HepG2 (cell line): ENCODE data around the gene ASTN2. TPM values are rescaled to one million over a fixed set of nuclear protein-coding genes. Genes with fewer than 3 reads are reported as not detected.

ENCODE experiments used
- ATAC-seq: fragments of 200-7000 bp; cut with Tn5 transposase; 3 replicates; pipeline ENCODE4 v1.9.1; 2020; ENCODE audit warnings: mild to moderate bottlenecking, moderate library complexity
- BruUV-seq: library from RNA; stranded (reverse); fragments of 400-500 nt; replicated peaks from 2 replicates; lab custom pipeline; 2021; lab: Mats Ljungman, UMichigan
- CTCF ChIA-PET: fragments of 300-600 bp; formaldehyde crosslinking; extraction: SDS; loops from one replicate; lab custom pipeline; 2021; ENCODE audit warnings: low total read pairs, inconsistent platforms, low intra/inter-chr PET ratio; lab: Yijun Ruan, JAX
- POLR2A ChIA-PET: fragments of 350-600 bp; sonication (Branson Sonifier 250); formaldehyde crosslinking; loops from one replicate; lab custom pipeline; 2020; ENCODE audit warnings: antibody characterized with exemption, inconsistent platforms; lab: Yijun Ruan, JAX
- DNase-seq: peaks from one replicate; pipeline ENCODE4 v3.0.0-alpha.2; 2015; ENCODE audit warnings: low spot score
- FAIRE-seq: peaks from 3 replicates; lab custom pipeline; 2011; peaks lifted over from hg19 to GRCh38; lab: Jason Lieb, UNC
- H2AFZ ChIP-seq: one replicate; pipeline ENCODE4 v1.6.1; 2011; ENCODE audit warnings: low read length, inconsistent platforms
- H3K27ac ChIP-seq: fragments of 300-600 bp; 3 replicates; pipeline ENCODE4 v1.8.0; 2011; ENCODE audit warnings: mixed run types, mild to moderate bottlenecking, mixed read lengths, low read length, inconsistent platforms; ENCODE audit not compliant: insufficient read depth; ENCODE audit errors: extremely low read length
- H3K27me3 ChIP-seq, 2 experiments: fragments of 200-600 bp in 1 of 2; 2 replicates in 1 of 2; 3 replicates in 1 of 2; pipeline versions ENCODE4 v1.6.0 to v1.8.0; 2011; ENCODE audit warnings: low read length in 2 of 2, mild to moderate bottlenecking in 2 of 2, moderate library complexity in 2 of 2, inconsistent platforms in 1 of 2; ENCODE audit not compliant: insufficient read depth in 2 of 2, control insufficient read depth in 1 of 2
- H3K36me3 ChIP-seq, 2 experiments: fragments of 200-600 bp in 1 of 2; replicated peaks in 1 of 2; 2 replicates in 1 of 2; 3 replicates in 1 of 2; pipeline versions ENCODE4 v1.5.1 to v1.8.0; 2011; ENCODE audit warnings: low read length in 2 of 2, inconsistent platforms in 1 of 2; ENCODE audit not compliant: insufficient read depth in 2 of 2, control insufficient read depth in 1 of 2
- H3K4me1 ChIP-seq: 2 replicates; pipeline ENCODE4 v1.5.1; 2012; ENCODE audit warnings: low read length, inconsistent platforms; ENCODE audit not compliant: insufficient read depth
- H3K4me2 ChIP-seq: 2 replicates; pipeline ENCODE4 v1.6.0; 2011; ENCODE audit warnings: low read depth, low read length, inconsistent platforms
- H3K4me3 ChIP-seq, 3 experiments: fragments of 200-600 bp in 1 of 3; sonication (generic), shearing (Covaris generic) in 1 of 3; replicated peaks in 1 of 3; 2 replicates each; pipeline ENCODE4 v1.5.1; 2011 to 2016; ENCODE audit warnings: low read length in 3 of 3, inconsistent platforms in 2 of 3, low read depth in 2 of 3, mild to moderate bottlenecking in 2 of 3, control low read depth in 1 of 3, mixed read lengths in 1 of 3; ENCODE audit not compliant: insufficient read depth in 1 of 3
- H3K79me2 ChIP-seq: one replicate; pipeline ENCODE4 v1.6.1; 2011; ENCODE audit warnings: low read length, inconsistent platforms; ENCODE audit not compliant: insufficient read depth
- H3K9ac ChIP-seq: 2 replicates; pipeline ENCODE4 v1.6.0; 2011; ENCODE audit warnings: mild to moderate bottlenecking, low read depth, low read length, inconsistent platforms; ENCODE audit not compliant: insufficient read depth
- H3K9me3 ChIP-seq: 2 replicates; pipeline ENCODE4 v1.5.1; 2012; ENCODE audit warnings: mild to moderate bottlenecking, low read length
- H4K20me1 ChIP-seq: 2 replicates; pipeline ENCODE4 v1.6.0; 2011; ENCODE audit warnings: inconsistent platforms, mild to moderate bottlenecking, low read length, moderate library complexity; ENCODE audit not compliant: insufficient read depth
- KLF6 ChIP-seq: IDR thresholded peaks from 2 replicates; pipeline ENCODE4 v1.8.0; 2016; ENCODE audit warnings: missing biosample characterization, missing genetic modification reagents
- MIER3 ChIP-seq: IDR thresholded peaks from 2 replicates; pipeline ENCODE4 v1.6.1; 2016; ENCODE audit warnings: missing compliant biosample characterization, borderline replicate concordance
- NFKBIZ ChIP-seq: IDR thresholded peaks from 2 replicates; pipeline ENCODE4 v1.6.1; 2018; ENCODE audit warnings: missing genetic modification reagents, missing compliant biosample characterization
- PHF20 ChIP-seq: sonication (generic); formaldehyde crosslinking; IDR thresholded peaks from 2 replicates; pipeline ENCODE4 v1.5.0; 2020; ENCODE audit warnings: mild to moderate bottlenecking, missing genetic modification reagents
- SRSF4 ChIP-seq: fragments of 200-400 bp; formaldehyde crosslinking; IDR thresholded peaks from one replicate; pipeline ENCODE4 v1.6.1; 2018; ENCODE audit warnings: mild to moderate bottlenecking, low read depth, low read length, moderate library complexity; ENCODE audit not compliant: poor library complexity, severe bottlenecking
- ZC3H4 ChIP-seq: sonication (generic); formaldehyde crosslinking; IDR thresholded peaks from 2 replicates; pipeline ENCODE4 v1.4.0; 2020; ENCODE audit warnings: missing genetic modification reagents, borderline replicate concordance
- ZNF430 ChIP-seq: sonication (generic); formaldehyde crosslinking; IDR thresholded peaks from 2 replicates; pipeline ENCODE4 v1.9.0; 2021; ENCODE audit warnings: mild to moderate bottlenecking, missing genetic modification reagents
- ZNF530 ChIP-seq: sonication (generic); formaldehyde crosslinking; IDR thresholded peaks from 2 replicates; pipeline ENCODE4 v1.5.0; 2020; ENCODE audit warnings: low read depth, mild to moderate bottlenecking, missing genetic modification reagents
- ZNF557 ChIP-seq: sonication (generic); formaldehyde crosslinking; IDR thresholded peaks from 2 replicates; pipeline ENCODE4 v1.4.0; 2020; ENCODE audit warnings: missing genetic modification reagents
- ZNF746 ChIP-seq: sonication (generic); formaldehyde crosslinking; IDR thresholded peaks from 2 replicates; pipeline ENCODE4 v1.8.0; 2022; ENCODE audit warnings: mild to moderate bottlenecking, missing genetic modification reagents
- WGBS: methylation state at CpG from one replicate; pipeline ENCODE4 v1.1.6; 2017; ENCODE audit warnings: low lambda C conversion rate; 5-methylcytosine and 5-hydroxymethylcytosine counted together
- in situ Hi-C: cut with HindIII; loops from 2 replicates; pipeline ENCODE4 v1.10.0; 2017; ENCODE audit warnings: low pct_unique_long_range_greater_than_20kb; ENCODE audit not compliant: extremely low pct_ligation_motif_present
- intact Hi-C: fragments of 100-400 bp; cut with micrococcal nuclease; formaldehyde crosslinking; loops from one replicate; pipeline ENCODE4 v1.10.0; 2022; ENCODE audit not compliant: unreplicated experiment
- polyA plus RNA-seq, 8 experiments: library from polyadenylated mRNA; depleted of rRNA in 3 of 8; stranded (reverse) in 7 of 8; unstranded in 1 of 8; fragments of >200 nt; fragmentation: Illumina TruSeq in 4 of 8; extraction: Trizol in 4 of 8; gene quantifications; 2 replicates each; pipeline versions ENCODE4 v1.2.1 to v1.2.3, GENCODE V29; 2011 to 2016; ENCODE audit warnings: low read depth in 4 of 8, missing spikeins in 1 of 8, mixed read lengths in 1 of 8; ENCODE audit not compliant: insufficient read depth in 1 of 8
- total RNA-seq, 5 experiments: library from RNA; depleted of rRNA; stranded (reverse); fragments of >200 nt; fragmentation: Illumina TruSeq; extraction: Trizol; gene quantifications; 2 replicates each; pipeline ENCODE4 v1.2.3, GENCODE V29; 2016; ENCODE audit warnings: low read depth in 1 of 5
- TF ChIP-seq, protein P1 (sequence below): sonication (generic); formaldehyde crosslinking; IDR thresholded peaks from 2 replicates; pipeline ENCODE4 v1.4.0; 2020; ENCODE audit warnings: missing genetic modification reagents
- TF ChIP-seq, protein P2 (sequence below): sonication (generic); formaldehyde crosslinking; IDR thresholded peaks from 2 replicates; pipeline ENCODE4 v1.4.0; 2020; ENCODE audit warnings: missing genetic modification reagents

ASTN2 gene
- total and polyA plus RNA-seq, 2 of the 13 experiments (the other 11 are each of a cell fraction or from before 2014, with no cell fraction given): 5.2 to 13.5 TPM

DNA sequence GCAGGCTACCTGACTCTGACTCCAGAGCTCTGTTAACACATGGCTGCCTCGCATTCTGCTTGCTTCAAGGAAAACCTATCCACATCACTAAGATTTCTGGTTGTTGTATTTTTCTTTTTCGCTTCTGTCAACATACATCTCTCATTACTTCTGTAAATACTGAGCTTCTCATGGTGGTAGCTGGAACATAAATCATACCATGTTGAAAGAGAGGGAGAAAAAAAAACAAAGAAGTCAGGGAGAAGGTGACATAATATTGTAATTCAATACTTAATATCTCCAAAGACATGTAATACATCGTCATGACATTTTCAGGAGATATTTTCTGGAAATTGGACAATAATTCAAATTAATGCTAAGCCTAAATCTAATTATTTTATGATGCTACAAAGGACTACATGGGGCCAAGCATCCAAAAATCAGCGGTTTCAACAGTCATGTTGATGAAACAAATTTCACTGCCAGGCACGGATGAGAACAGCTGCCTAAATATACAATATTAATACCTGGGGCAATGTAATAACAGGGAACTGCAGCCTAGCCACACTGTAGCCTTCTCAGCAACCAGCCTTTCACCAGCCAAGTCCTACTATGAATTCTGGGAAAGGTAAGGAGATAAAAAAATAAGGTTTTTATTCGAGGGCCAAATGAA is 395.8 kb downstream of the ASTN2 start:
- WGBS: under 1% methylated on average over 6 of the region's 6 CpGs

More for the DNA sequence above, 395.8 kb downstream of the ASTN2 start:
- H3K27ac ChIP-seq: no peak overlapping the region
- no peaks in the 10 kb centered on the region for H3K79me2 ChIP-seq
- BruUV-seq: no TSS peak
- TF ChIP-seq KLF6 (CRISPR knock-in tag) (no peak), ZNF557 (no peak), SRSF4 (no peak), PHF20 (no peak), ZNF530 (no peak), ZNF746 (CRISPR knock-in tag) (no peak), ZNF430 (CRISPR knock-in tag) (no peak), MIER3 (CRISPR knock-in tag) (no peak), NFKBIZ (CRISPR knock-in tag) (no peak), ZC3H4 (no peak)
- TF ChIP-seq, protein P1, sequence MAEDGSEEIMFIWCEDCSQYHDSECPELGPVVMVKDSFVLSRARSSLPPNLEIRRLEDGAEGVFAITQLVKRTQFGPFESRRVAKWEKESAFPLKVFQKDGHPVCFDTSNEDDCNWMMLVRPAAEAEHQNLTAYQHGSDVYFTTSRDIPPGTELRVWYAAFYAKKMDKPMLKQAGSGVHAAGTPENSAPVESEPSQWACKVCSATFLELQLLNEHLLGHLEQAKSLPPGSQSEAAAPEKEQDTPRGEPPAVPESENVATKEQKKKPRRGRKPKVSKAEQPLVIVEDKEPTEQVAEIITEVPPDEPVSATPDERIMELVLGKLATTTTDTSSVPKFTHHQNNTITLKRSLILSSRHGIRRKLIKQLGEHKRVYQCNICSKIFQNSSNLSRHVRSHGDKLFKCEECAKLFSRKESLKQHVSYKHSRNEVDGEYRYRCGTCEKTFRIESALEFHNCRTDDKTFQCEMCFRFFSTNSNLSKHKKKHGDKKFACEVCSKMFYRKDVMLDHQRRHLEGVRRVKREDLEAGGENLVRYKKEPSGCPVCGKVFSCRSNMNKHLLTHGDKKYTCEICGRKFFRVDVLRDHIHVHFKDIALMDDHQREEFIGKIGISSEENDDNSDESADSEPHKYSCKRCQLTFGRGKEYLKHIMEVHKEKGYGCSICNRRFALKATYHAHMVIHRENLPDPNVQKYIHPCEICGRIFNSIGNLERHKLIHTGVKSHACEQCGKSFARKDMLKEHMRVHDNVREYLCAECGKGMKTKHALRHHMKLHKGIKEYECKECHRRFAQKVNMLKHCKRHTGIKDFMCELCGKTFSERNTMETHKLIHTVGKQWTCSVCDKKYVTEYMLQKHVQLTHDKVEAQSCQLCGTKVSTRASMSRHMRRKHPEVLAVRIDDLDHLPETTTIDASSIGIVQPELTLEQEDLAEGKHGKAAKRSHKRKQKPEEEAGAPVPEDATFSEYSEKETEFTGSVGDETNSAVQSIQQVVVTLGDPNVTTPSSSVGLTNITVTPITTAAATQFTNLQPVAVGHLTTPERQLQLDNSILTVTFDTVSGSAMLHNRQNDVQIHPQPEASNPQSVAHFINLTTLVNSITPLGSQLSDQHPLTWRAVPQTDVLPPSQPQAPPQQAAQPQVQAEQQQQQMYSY: no peak
- TF ChIP-seq, protein P2, sequence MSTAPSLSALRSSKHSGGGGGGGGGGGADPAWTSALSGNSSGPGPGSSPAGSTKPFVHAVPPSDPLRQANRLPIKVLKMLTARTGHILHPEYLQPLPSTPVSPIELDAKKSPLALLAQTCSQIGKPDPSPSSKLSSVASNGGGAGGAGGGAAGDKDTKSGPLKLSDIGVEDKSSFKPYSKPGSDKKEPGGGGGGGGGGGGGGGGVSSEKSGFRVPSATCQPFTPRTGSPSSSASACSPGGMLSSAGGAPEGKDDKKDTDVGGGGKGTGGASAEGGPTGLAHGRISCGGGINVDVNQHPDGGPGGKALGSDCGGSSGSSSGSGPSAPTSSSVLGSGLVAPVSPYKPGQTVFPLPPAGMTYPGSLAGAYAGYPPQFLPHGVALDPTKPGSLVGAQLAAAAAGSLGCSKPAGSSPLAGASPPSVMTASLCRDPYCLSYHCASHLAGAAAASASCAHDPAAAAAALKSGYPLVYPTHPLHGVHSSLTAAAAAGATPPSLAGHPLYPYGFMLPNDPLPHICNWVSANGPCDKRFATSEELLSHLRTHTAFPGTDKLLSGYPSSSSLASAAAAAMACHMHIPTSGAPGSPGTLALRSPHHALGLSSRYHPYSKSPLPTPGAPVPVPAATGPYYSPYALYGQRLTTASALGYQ: no peak
- no peak overlapping the region for H3K4me2 ChIP-seq
- ATAC-seq (no peak), DNase-seq (no peak), FAIRE-seq (no peak)
- intact Hi-C loops: no loop called here
- no peaks in the 10 kb centered on the region for H3K4me1 ChIP-seq
- no peak overlapping the region for H2AFZ ChIP-seq
- no peaks in the 10 kb centered on the region for H4K20me1 ChIP-seq
- H3K9ac ChIP-seq: no peak overlapping the region
- no peaks in the 10 kb centered on the region for H3K27me3 ChIP-seq
- ChIA-PET POLR2A (no interaction called here), CTCF (no interaction called here)
- H3K36me3 ChIP-seq: no peaks in the 10 kb centered on the region
- in situ Hi-C loops: no loop called here
- H3K9me3 ChIP-seq: no peaks in the 10 kb centered on the region
- no peak overlapping the region for H3K4me3 ChIP-seq
